T-helper 1 cell treated with Interleukin-12 subunit alpha and Interleukin-12 subunit beta and Interleukin-4 antibody, amounts not matched to agents 30 ng/mL and 1 ng/mL, for 36 hours (primary cell): ENCODE data around the gene ZNF484. TPM values are rescaled to one million over a fixed set of nuclear protein-coding genes. Genes with fewer than 3 reads are reported as not detected.

Experiments used
- intact Hi-C: fragments of 100-400 bp; cut with micrococcal nuclease; formaldehyde crosslinking; loops from one replicate; pipeline ENCODE4 v1.15.1; 2024
- total RNA-seq: library from RNA; stranded (reverse); gene quantifications from 2 replicates; pipeline ENCODE4 v1.2.3, GENCODE V29; 2022

Gene ZNF484
- total RNA-seq, 1 donor from 2014 or later: 13.9 TPM

DNA sequence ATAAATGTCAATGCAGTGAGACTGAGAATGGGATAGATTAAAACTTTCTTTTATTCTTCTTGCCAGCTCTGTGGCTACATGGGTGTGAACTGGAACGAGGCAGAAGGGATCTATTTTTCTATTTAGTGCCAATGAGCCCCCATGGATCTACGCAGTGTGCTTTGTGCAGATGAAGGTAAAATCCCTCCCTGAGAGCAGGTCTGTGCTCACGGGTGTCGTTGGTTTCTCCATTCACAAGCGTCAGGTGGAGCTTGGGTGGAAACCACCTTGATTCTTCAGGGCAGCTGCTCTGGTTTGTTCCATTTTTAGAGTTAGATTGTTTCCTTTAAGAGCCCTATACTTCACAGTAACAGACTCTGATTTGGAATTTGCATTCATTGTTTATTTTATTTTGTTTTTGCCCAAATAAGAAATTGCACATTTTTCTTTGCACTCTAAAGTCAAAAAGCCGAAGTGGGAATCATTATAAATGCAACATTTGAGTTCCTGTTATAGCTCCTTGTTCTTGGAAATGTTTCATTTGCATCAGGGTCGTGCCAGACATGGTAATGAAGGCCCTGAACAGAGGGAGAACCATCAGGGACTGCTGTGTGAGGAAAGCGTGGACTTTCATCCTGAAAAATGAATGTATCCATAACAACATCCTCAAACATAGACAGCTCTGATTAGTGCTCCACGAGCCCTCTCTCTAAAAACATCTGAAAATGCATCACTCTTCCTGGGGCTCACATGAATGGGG, 82.1 kb downstream of the ZNF484 start:
- intact Hi-C loops: no loop called here

Other genes starting within 250 kb of the ZNF484 start
- 15.2 and 17.5 TPM in 2 replicates for gene IPPK, start 207.9 kb downstream of the ZNF484 start, total RNA-seq
- 27.1 and 28.2 TPM in 2 replicates for gene BICD2, start 113.2 kb downstream of the ZNF484 start, total RNA-seq
- gene FGD3, start 69.5 kb upstream of the ZNF484 start, total RNA-seq: 129 and 133 TPM in 2 replicates
- gene SUSD3, start 180.7 kb upstream of the ZNF484 start, total RNA-seq: 80.6 and 86.2 TPM in 2 replicates
- gene CARD19, start 218.2 kb upstream of the ZNF484 start, total RNA-seq: 61.1 and 68.4 TPM in 2 replicates